HFF-Myc (cell line): Measurements from ENCODE around the gene HEPACAM2.

Experiments used
- DNase-seq: peaks from one replicate; pipeline ENCODE4 v3.0.0-alpha.2; 2011; ENCODE audit warnings: low read depth; ENCODE audit errors: extremely low read depth
- H3K4me3 ChIP-seq: replicated peaks from 2 replicates; pipeline ENCODE4 v1.5.1; 2011; ENCODE audit warnings: low read depth, mild to moderate bottlenecking, control low read depth, low read length
- CTCF ChIP-seq: IDR thresholded peaks from 2 replicates; pipeline ENCODE4 v1.5.1; 2012; ENCODE audit warnings: mild to moderate bottlenecking, low read depth, low read length, control low read depth; ENCODE audit errors: missing control alignments

HEPACAM2 gene

GRCh38 chr7:93150200-93150835 is 76.0 kb downstream of the HEPACAM2 start:
- no peak for TF ChIP-seq CTCF
- DNase-seq = no peak
- no peak overlapping the region for H3K4me3 ChIP-seq

- DNase-seq = no peak
- no peak for TF ChIP-seq CTCF
- no peak overlapping the region for H3K4me3 ChIP-seq
These were observed 77.5 kb downstream of the HEPACAM2 start for GRCh38 chr7:93148727-93149126.

- no peak for TF ChIP-seq CTCF
- DNase-seq = no peak
- H3K4me3 ChIP-seq = peak within 1 kb of the TSS; percentile 17
These were observed 78.1 kb downstream of the HEPACAM2 start, which contains the start of gene SAMD9L for GRCh38 chr7:93148144-93148543. Gene SAMD9L (minus strand): TSS chr7:93148385. CDS start chr7:93135971, 12,414 bp downstream.

- H3K4me3 ChIP-seq = peak overlapping the region; percentile 17
- no peak for DNase-seq
- TF ChIP-seq CTCF = no peak
These were observed 78.9 kb downstream of the HEPACAM2 start for GRCh38 chr7:93147363-93147762.

- H3K4me3 ChIP-seq = no peak overlapping the region
- no peak for TF ChIP-seq CTCF
These were observed 79.7 kb downstream of the HEPACAM2 start for GRCh38 chr7:93146472-93147141.

GRCh38 chr7:93146036-93146435 is 80.2 kb downstream of the HEPACAM2 start:
- no peak for TF ChIP-seq CTCF
- H3K4me3 ChIP-seq = no peak overlapping the region
- DNase-seq = no peak

More at GRCh38 chr7:93146472-93147141, 79.7 kb downstream of the HEPACAM2 start:
- DNase-seq = no peak
